ENCODE results near the gene DENND2C.
A peak's percentile ranks its signal among the peaks of the same experiment; 100 is the strongest.

DENND2C gene

DNA sequence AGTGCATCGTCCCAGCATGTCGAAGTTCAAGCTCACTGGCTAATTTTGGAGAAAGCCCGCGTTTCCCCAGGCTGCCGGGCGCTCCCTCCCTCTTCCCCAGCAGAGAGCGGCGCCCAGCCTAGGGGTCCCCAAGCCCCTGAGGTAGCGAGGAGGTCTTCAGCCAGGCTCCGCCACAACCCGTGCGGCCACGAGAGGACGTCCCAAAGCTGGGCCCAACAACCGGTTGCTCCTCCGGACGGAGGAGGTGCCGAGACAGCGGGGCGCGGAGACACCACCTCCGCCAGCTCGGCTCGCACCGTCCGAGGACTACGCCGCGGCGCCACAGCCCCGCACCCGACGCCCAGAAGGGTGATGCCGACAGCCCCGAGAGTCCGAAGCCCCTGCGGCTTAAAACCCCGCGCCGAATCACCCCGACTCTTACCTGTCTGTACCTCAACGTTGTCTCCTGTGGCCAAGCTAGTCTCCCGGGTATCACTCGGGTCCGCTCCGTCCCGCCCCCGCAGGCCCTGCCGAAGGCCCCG is at the start of gene DENND2C:
Gene DENND2C (minus strand): TSS at position 488 of the 521 bp plus-strand sequence. CDS start 44,065 bp downstream, outside the sequence.
- no peak for DNase-seq (ENCODE audit: low spot score)

DNA sequence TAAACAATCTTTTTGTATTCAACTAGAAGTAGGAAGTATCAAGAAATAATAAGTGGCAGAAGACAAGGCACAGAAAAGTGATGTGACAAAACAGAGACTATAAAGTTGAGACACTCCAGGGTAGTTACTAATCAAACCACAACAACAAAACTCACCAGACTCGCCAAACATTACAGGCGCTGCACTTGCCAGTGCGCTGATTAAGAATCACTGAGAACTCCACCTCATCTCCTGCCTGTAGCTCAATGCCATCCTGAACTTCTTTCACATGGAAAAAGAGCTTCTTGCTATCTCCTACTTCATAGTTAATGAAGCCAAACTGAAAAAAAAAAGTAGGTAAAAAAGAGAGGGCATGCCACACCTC is 49.6 kb upstream of the DENND2C start:
- no peak for DNase-seq (ENCODE audit: low spot score)

DNA sequence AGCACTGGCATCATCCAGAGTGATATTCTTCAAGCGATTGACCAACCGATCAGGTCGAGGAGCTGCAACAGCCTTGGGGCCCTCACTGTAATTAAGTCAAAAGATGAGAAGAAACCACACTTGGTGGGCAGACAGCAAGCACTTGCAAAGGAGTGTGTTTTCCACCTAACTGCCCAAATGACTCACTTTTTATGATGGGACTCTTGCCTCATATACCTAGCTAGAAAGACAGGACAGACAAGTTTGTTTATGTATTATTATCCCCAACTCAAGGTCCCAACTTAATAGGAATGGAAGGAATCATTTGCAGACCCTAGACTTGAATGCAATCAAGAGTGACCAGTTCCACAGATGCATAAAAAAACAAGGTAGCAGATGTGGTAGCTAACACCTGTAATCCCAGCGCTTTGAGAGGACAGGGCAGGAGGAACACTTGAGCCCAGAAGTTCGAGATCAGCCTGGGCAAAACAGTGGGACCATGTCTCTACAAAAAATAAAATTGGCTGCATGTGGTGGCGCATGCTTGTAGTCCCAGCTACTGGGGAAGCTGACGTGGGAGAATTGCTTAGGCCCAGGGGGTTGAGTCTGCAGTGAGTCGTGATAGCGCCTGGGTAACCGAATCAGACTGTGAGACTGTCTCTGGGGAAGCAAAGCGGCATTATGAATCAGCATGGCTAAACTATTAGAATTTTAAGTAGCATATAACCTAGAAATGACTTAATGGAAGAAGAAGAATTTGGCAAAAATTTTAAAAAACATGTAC is 49.0 kb upstream of the DENND2C start:
- no peak for DNase-seq (ENCODE audit: low spot score)

DNA sequence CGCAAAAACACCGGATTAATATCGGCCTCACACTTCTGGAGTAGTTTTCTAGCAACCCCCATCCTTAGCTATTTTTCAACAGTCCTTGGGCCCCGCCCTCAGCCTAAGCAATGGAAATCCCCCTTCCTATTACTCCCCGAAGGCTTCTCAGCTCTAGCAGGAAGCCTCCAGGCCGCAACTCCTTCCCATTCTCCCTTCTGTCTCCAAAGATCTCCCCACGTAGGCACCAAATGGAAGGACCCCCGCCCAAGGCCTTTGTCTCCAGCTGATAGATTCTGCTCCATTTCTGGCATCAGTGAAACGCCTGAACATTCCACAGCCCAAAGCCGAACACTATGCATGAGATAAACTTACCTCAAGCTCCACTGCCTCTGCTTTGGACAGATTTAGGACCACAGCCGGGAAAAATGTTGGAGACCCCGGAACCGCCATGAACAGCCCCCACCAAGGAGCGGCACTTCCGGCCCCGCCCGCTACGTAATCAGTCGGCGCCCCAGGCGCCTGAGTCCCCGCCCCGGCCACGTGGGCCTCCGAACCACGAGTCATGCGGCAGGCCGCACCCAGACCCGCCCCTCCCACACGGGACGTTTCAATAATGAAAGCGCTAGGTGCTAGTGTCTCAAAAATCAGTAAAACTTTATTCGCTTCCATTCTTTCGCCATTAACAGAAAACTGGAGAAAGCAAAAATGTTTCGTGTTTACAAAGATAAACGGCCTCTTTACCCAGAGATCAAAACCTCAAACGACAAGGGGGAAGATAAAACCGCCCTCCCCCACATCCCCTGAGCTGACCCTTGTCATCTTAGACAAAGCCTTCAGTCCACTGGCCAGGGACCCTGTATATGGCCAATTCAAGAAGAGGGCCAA is 46.7 kb upstream of the DENND2C start, which contains the start of gene NRAS:
Gene NRAS (minus strand): TSS at position 468 of the 867 bp plus-strand sequence. CDS start 611 bp downstream, outside the sequence.
- DNase-seq (ENCODE audit: low spot score): peak; percentile 91

- no peak for DNase-seq (ENCODE audit: low spot score)
These were observed 46.1 kb upstream of the DENND2C start for GRCh38 chr1:114715952-114716303.

- no peak for DNase-seq (ENCODE audit: low spot score)
These were observed 43.1 kb upstream of the DENND2C start for GRCh38 chr1:114712977-114713376.

GRCh38 chr1:114710360-114710759 is 40.5 kb upstream of the DENND2C start:
- no peak for DNase-seq (ENCODE audit: low spot score)

DNA sequence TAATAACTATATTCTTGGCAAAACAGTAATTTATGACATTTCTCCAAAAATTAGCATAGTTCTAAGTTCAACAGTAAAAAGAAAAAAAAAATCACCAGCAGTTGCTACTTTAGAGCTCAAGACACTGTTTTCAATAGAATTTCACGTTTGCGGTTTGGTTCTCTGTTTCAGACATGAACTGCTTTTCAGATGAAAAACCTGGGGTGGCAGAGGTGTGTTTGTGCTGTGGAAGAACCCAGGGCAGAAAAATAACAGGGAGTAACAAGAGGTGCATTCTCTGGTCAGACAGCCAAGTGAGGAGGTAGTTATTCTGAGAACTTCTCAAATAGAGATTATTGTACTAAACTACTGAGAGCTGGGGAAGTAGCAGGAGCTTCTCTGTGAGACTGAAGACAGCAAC is 37.8 kb upstream of the DENND2C start:
- DNase-seq (ENCODE audit: low spot score): no peak

- no peak for DNase-seq (ENCODE audit: low spot score)
These were observed 33.4 kb upstream of the DENND2C start for GRCh38 chr1:114703242-114703641.

DNA sequence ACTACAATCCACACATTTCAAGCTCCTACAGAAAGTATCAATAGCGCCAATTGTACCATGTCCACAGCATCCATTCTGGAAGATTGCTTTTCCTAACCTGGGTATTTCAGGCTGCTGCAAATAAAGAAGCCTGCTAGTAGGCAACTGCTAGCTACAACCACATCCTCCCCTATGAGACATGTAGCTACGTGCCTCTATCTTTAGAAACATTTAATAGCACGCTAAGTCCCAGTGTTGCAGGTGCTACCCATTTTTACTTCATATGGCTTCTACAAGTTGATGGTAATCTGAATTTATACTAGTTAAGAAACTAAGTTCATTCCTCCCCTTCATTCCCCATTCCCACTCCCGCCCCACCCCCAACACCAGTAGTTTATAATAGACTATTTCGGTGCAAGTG is 32.9 kb upstream of the DENND2C start:
- no peak for DNase-seq (ENCODE audit: low spot score)

DNA sequence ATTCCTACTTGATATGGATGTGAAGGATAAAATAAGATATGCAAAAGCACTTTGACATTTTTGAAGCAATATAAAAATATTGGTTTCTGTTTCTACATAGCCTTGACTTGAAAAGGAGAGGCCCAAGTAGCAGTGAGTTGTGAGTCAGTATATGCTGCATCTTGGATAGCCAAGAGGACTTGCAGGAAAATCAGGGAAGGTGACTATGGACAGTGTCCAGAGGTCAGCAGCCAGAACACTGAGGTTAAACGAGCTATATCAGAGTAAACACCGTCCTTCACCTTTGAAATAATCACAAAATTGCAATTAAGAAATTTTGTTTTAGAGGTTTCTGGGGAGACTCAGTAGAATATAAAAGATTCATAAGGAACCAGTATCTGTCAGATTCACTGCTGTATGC is 32.1 kb upstream of the DENND2C start:
- DNase-seq (ENCODE audit: low spot score): no peak

GRCh38 chr1:114700036-114700600 is 30.3 kb upstream of the DENND2C start:
- DNase-seq (ENCODE audit: low spot score): no peak

DNA sequence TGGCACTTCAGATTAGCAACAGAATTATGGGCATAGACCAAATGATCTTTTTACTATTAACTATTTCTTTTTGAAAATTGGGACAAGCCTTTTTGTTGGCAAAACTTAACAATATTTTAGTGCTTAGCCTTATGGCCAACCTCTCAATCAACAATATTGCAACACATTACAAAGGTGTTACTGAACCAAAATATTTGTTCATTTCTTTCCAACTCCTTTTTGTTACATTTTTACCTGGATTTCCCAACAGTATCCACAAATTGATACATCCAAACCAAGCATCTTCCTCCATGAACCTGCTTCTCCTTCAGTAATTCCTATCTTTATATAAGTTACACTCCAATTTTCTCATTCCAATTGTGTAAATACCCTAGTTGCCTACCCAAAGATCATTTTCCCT is 27.0 kb upstream of the DENND2C start:
- no peak for DNase-seq (ENCODE audit: low spot score)

GRCh38 chr1:114695430-114696058 is 25.7 kb upstream of the DENND2C start, which contains the start of gene AMPD1:
AMPD1 (minus strand) TSS chr1:114695546; CDS start chr1:114695471, 75 bp downstream.
- DNase-seq (ENCODE audit: low spot score): no peak

- DNase-seq (ENCODE audit: low spot score): no peak
These were observed 24.9 kb upstream of the DENND2C start for GRCh38 chr1:114694540-114695310.

DNA sequence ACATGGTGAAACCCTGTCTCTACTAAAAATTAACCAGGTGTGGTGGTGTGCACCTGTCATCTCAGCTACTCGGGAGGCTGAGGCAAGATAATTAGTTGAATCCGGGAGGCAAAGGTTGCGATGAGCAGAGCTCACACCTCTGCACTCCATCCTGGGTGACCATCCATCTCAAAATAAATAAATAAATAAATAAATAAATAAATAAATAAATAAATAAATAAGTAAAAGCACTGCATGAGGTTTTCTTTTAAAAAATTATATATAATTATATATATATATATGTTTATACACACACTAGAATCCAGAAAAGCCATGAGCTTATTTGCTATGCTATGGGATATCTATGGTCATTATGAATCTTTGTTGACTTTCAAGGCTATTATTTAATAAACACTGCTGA is 23.1 kb upstream of the DENND2C start:
- no peak for DNase-seq (ENCODE audit: low spot score)

DNA sequence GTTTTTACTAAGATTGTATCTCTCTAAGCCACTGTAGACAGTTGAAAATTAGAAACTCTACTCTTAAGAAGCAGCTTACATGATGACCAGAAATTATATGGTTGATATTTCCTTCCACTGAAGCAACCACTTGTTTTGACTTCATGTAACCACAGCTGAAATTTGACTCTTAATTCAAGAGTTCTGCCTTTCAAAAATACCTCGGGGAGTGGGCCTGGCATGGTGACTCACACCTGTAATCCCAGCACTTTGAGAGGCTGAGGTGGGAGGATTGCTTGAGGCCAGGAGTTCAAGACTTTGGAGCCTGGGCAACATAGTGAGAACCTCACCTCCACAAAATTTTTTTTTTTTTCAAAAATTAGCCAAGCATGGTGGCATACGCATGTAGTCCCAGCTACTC is 21.2 kb upstream of the DENND2C start:
- no peak for DNase-seq (ENCODE audit: low spot score)

DNA sequence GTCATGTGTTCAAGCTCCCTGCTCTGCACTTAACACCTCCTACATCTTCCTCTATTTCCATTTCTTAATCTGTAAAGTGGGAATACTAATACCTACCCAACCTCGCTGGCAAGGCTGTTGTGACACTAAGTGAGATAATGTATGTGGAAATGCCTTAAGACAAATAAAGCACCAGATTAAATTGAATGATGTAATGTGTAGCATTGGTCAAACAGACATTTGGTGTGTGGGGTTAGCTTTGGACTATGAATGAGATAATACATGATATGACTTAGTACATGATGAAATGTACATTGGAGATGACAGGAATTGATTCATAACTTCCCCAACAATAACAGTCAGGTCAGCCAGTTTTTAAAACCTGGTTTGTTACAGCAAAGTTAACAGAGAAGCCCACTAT is 20.3 kb upstream of the DENND2C start:
- no peak for DNase-seq (ENCODE audit: low spot score)

DNA sequence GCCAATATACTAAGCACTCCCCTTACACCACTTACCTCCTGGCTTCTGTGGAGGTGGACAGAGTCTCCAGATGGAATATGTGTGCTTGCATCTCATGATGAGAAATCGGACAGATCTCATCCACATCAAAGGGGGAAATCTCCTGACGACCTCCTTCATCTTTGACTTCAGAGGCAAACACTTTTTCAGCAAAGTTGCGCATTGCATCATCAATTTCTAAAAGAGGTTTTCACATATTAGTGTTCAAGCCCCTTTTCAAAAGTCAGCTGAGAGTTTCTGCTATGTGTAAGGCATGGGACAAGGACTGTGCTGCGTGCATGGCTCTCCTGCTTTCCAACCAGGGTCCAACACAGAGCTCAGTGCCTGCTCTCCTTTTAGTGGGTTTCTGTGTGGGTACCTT is 18.7 kb upstream of the DENND2C start:
- DNase-seq (ENCODE audit: low spot score): no peak

GRCh38 chr1:114685851-114686250 is 16.0 kb upstream of the DENND2C start:
- DNase-seq (ENCODE audit: low spot score): no peak

DNA sequence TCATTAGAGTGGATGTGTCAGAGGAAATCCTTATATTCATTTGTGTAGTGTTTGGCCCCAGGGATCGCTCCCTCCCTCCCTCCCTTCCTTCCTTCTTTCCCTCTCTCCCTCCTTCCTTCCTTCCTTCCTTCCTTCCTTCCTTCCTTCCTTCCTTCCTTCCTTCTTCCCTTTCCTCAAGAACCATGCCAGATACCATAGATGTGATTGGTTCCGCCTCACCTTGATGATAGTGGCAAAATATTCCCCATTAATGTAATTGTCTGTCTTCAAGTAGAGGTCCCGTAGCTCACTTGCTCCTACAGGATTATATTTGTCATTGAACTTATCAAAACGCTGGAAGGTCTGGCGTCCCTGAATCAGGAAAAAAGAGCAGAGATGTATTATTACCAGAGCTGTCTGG is 7.8 kb upstream of the DENND2C start:
- DNase-seq (ENCODE audit: low spot score): no peak
